ENCODE measurements around the gene ACAD10. TPM values are rescaled to one million over a fixed set of nuclear protein-coding genes. Genes with fewer than 3 reads are reported as not detected.

Gene ACAD10
- total and polyA plus RNA-seq, 2 experiments from 2014 or later, result 7.6 to 12.0 TPM

- H3K4me1 ChIP-seq (ENCODE audit: insufficient read depth), result no peaks in the 10 kb centered on the region
- peak; percentile 28 for DNase-seq
- H3K9me2 ChIP-seq (ENCODE audit: insufficient read depth), result no peaks in the 10 kb centered on the region
- no peak overlapping the region for H3K4me3 ChIP-seq
- no peak overlapping the region for H3K4me2 ChIP-seq (ENCODE audit: unreplicated experiment)
- in situ Hi-C loops (cut with MboI), result no loop called here
- no peak overlapping the region for H3K9ac ChIP-seq
- no peaks in the 10 kb centered on the region for H3K36me3 ChIP-seq (ENCODE audit: low read depth)
- no peaks in the 10 kb centered on the region for H3F3A ChIP-seq (ENCODE audit: insufficient read depth)
- no peak for TF ChIP-seq EZH2phosphoT487 (IDR thresholded peaks at IDR 0.05; ENCODE audit: insufficient read depth, low read depth)
- TF ChIP-seq EZH2 (IDR thresholded peaks at IDR 0.05; ENCODE audit: insufficient read depth, poor library complexity, severe bottlenecking), result no peak
- H2AFZ ChIP-seq, result no peak overlapping the region
- 24 to 35% methylated on average over 6 of the region's 6 CpGs for WGBS, 2 experiments (ENCODE audit: low coverage in 1 of 2, low lambda C conversion rate in 2 of 2, missing lambda C conversion rate in 2 of 2)
- H3K27me3 ChIP-seq (replicated peaks; ENCODE audit: insufficient read depth), result no peaks in the 10 kb centered on the region; the same call in 1 of the 2 replicates
- no peaks in the 10 kb centered on the region for H4K20me1 ChIP-seq (ENCODE audit: insufficient read depth)
- no peak overlapping the region for H3K27ac ChIP-seq
- H3K9me3 ChIP-seq (ENCODE audit: low read depth), result no peaks in the 10 kb centered on the region
- H3K79me2 ChIP-seq (ENCODE audit: insufficient read depth), result no peaks in the 10 kb centered on the region
Observed at GRCh38 chr12:111764120-111764821, 78.4 kb downstream of the ACAD10 start.

DNA sequence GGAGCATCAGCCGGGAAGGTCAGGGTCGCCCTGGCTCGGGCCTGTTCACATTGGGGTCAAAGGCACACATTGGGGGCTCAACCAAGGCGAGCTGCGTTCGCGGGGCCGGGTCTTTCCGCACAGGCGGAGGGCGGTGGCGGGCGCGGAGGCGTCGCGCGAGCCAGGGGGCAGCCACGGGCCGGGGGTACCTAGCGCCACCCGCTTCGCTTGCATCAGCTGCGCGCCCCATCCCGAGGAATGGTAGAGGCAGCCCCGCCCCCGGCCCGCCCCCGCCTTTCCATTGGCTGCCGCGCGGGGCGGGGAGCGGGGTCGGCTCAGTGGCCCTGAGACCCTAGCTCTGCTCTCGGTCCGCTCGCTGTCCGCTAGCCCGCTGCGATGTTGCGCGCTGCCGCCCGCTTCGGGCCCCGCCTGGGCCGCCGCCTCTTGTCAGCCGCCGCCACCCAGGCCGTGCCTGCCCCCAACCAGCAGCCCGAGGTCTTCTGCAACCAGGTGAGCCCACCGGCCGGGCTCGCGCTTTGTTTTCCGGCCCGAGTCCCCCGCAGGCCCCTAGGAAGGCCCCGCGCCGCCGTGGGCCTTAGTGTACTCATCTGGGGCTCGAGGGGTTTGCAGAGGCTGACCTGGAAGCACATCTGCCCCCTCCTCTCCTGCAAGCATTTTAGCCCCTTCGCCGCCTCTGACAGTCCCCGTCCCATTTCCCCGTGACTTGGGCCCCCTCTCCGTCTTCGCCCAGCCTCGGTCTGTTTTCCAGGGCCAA, 80.9 kb downstream of the ACAD10 start, which contains the start of gene ALDH2:
Gene ALDH2 (plus strand): TSS at position 326 of the 754 bp plus-strand sequence. CDS start 50 bp downstream, at position 376.
- WGBS, 2 experiments (ENCODE audit: low coverage in 1 of 2, low lambda C conversion rate in 2 of 2, missing lambda C conversion rate in 2 of 2), result 0 to 2% methylated on average over 39 to 62 of the region's 73 CpGs
- Histone ChIP-seq H3K9me3 (ENCODE audit: low read depth) (no peaks in the 10 kb centered on the region), H3K36me3 (ENCODE audit: low read depth) (no peaks in the 10 kb centered on the region), H3K27me3 (replicated peaks; ENCODE audit: insufficient read depth) (no peaks in the 10 kb centered on the region; the same call in 1 of the 2 replicates), H3K9me2 (ENCODE audit: insufficient read depth) (no peaks in the 10 kb centered on the region), H3K27ac (no peak within 1 kb of the TSS), H3K4me2 (ENCODE audit: unreplicated experiment) (peak within 1 kb of the TSS; percentile 88), H4K20me1 (ENCODE audit: insufficient read depth) (no peaks in the 10 kb centered on the region), H3K79me2 (ENCODE audit: insufficient read depth) (no peaks in the 10 kb centered on the region), H3F3A (ENCODE audit: insufficient read depth) (no peaks in the 10 kb centered on the region), H2AFZ (peak within 1 kb of the TSS; percentile 93), H3K9ac (peak within 1 kb of the TSS; percentile 73), H3K4me1 (ENCODE audit: insufficient read depth) (no peaks in the 10 kb centered on the region), H3K4me3 (peak within 1 kb of the TSS; percentile 75)
- TF ChIP-seq EZH2phosphoT487 (IDR thresholded peaks at IDR 0.05; ENCODE audit: insufficient read depth, low read depth) (no peak), EZH2 (IDR thresholded peaks at IDR 0.05; ENCODE audit: insufficient read depth, poor library complexity, severe bottlenecking) (no peak)
- in situ Hi-C loops (cut with MboI), result no loop called here
- DNase-seq, result peak; percentile 61

DNA sequence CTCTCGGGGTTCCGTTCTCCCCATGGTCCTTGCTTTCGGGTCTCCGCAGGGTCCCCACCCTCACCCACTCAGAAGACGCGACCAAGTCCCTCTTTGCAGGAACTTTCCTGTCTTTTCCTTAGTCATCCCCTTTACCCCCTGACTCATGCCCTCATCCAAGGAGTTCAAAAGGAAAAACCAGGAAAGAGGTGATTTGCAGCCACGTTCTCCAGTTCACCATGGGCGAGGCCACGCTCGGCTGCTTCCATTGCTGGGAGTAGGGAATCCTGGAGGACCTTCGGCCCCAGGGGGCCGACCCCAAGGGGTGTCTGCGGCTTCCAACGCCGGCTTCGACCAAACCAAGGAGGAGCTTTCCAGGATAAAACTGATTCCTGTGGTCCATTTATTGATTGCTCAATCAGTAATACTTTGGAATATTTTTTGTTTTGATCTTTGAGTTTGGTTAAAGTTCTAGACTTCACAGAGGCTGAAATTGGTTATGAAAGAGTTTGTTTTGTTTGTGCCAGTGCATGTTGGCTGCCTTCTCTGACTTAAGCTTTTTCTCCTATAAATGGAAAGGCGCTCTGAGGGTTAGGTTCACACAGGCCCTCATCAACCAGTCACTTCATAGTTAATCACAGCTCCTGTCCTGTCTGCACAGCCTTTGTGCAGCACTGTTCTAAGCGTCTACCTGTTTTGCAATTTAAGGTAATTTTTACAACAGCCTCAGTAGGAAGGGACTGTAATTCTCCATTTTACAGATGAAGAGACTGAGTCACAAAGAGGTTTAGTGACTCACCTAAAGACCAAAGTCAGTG, 81.7 kb downstream of the ACAD10 start:
- Histone ChIP-seq H3F3A (ENCODE audit: insufficient read depth) (no peaks in the 10 kb centered on the region), H3K9ac (peak overlapping the region; percentile 73), H4K20me1 (ENCODE audit: insufficient read depth) (no peaks in the 10 kb centered on the region), H3K27ac (no peak overlapping the region), H3K36me3 (ENCODE audit: low read depth) (no peaks in the 10 kb centered on the region), H3K4me2 (ENCODE audit: unreplicated experiment) (peak overlapping the region; percentile 88), H3K4me3 (peak overlapping the region; percentile 75), H3K9me3 (ENCODE audit: low read depth) (no peaks in the 10 kb centered on the region), H3K79me2 (ENCODE audit: insufficient read depth) (no peaks in the 10 kb centered on the region), H3K4me1 (ENCODE audit: insufficient read depth) (no peaks in the 10 kb centered on the region), H3K9me2 (ENCODE audit: insufficient read depth) (no peaks in the 10 kb centered on the region), H2AFZ (peak overlapping the region; percentile 93), H3K27me3 (replicated peaks; ENCODE audit: insufficient read depth) (no peaks in the 10 kb centered on the region; the same call in 1 of the 2 replicates)
- in situ Hi-C loops (cut with MboI), result no loop called here
- no peak for TF ChIP-seq EZH2phosphoT487 (IDR thresholded peaks at IDR 0.05; ENCODE audit: insufficient read depth, low read depth)
- TF ChIP-seq EZH2 (IDR thresholded peaks at IDR 0.05; ENCODE audit: insufficient read depth, poor library complexity, severe bottlenecking), result no peak
- peak; percentile 57 for DNase-seq
- 12 to 14% methylated on average over 18 of the region's 18 CpGs for WGBS, 2 experiments (ENCODE audit: low coverage in 1 of 2, low lambda C conversion rate in 2 of 2, missing lambda C conversion rate in 2 of 2)

Data from GM23248 (cell line).